Measurements from ENCODE around the gene ZBED1. TPM values are rescaled to one million over a fixed set of nuclear protein-coding genes. Genes with fewer than 3 reads are reported as not detected.
"Not testable (repeated sequence)": the region's sequence is repeated elsewhere in the genome, so short reads cannot be mapped to it uniquely, and the experiment has no call there.

ZBED1 gene
- total RNA-seq, 1 experiment from 2014 or later: 15.1 TPM

- Histone ChIP-seq H3K4me2 (ENCODE audit: low read depth, low read length, poor library complexity, severe bottlenecking) (no peak overlapping the region), H3K9me2 (replicated peaks; ENCODE audit: insufficient read depth, low read length) (no peaks in the 10 kb centered on the region), H3K4me3 (ENCODE audit: low read length) (no peak overlapping the region), H3K79me2 (ENCODE audit: low read length) (no peaks in the 10 kb centered on the region), H3K9me3 (ENCODE audit: low read length) (no peaks in the 10 kb centered on the region), H3K4me1 (ENCODE audit: low read length) (no peaks in the 10 kb centered on the region), H4K20me1 (ENCODE audit: insufficient read depth, low read depth, low read length) (no peaks in the 10 kb centered on the region), H3K36me3 (ENCODE audit: insufficient read depth, low read length) (no peaks in the 10 kb centered on the region), H3K27me3 (ENCODE audit: low read length) (no peaks in the 10 kb centered on the region), H2AFZ (ENCODE audit: low read length) (no peak overlapping the region), H3K27ac (ENCODE audit: low read length) (no peak overlapping the region), H3K9ac (ENCODE audit: low read length) (no peak overlapping the region)
- DNase-seq: no peak
These were observed 23.1 kb upstream of the ZBED1 start for GRCh38 chrX:2523911-2524310.

GRCh38 chrX:2521927-2522386, 21.2 kb upstream of the ZBED1 start:
- Histone ChIP-seq H3K9me3 (ENCODE audit: low read length) (no peaks in the 10 kb centered on the region), H3K27ac (ENCODE audit: low read length) (no peak overlapping the region), H3K9me2 (replicated peaks; ENCODE audit: insufficient read depth, low read length) (no peaks in the 10 kb centered on the region), H4K20me1 (ENCODE audit: insufficient read depth, low read depth, low read length) (no peaks in the 10 kb centered on the region), H3K4me2 (ENCODE audit: low read depth, low read length, poor library complexity, severe bottlenecking) (no peak overlapping the region), H3K27me3 (ENCODE audit: low read length) (no peaks in the 10 kb centered on the region), H3K79me2 (ENCODE audit: low read length) (no peaks in the 10 kb centered on the region), H3K4me1 (ENCODE audit: low read length) (no peaks in the 10 kb centered on the region), H3K36me3 (ENCODE audit: insufficient read depth, low read length) (no peaks in the 10 kb centered on the region), H2AFZ (ENCODE audit: low read length) (no peak overlapping the region), H3K4me3 (ENCODE audit: low read length) (no peak overlapping the region), H3K9ac (ENCODE audit: low read length) (no peak overlapping the region)
- DNase-seq: no peak

GRCh38 chrX:2521092-2521926, 20.5 kb upstream of the ZBED1 start:
- Histone ChIP-seq H3K4me3 (ENCODE audit: low read length) (no peak overlapping the region), H3K27me3 (ENCODE audit: low read length) (no peaks in the 10 kb centered on the region), H3K27ac (ENCODE audit: low read length) (no peak overlapping the region), H3K9me3 (ENCODE audit: low read length) (no peaks in the 10 kb centered on the region), H3K79me2 (ENCODE audit: low read length) (no peaks in the 10 kb centered on the region), H2AFZ (ENCODE audit: low read length) (no peak overlapping the region), H3K36me3 (ENCODE audit: insufficient read depth, low read length) (no peaks in the 10 kb centered on the region), H4K20me1 (ENCODE audit: insufficient read depth, low read depth, low read length) (no peaks in the 10 kb centered on the region), H3K9me2 (replicated peaks; ENCODE audit: insufficient read depth, low read length) (no peaks in the 10 kb centered on the region), H3K4me2 (ENCODE audit: low read depth, low read length, poor library complexity, severe bottlenecking) (no peak overlapping the region), H3K9ac (ENCODE audit: low read length) (no peak overlapping the region), H3K4me1 (ENCODE audit: low read length) (no peaks in the 10 kb centered on the region)
- no peak for DNase-seq

DNA sequence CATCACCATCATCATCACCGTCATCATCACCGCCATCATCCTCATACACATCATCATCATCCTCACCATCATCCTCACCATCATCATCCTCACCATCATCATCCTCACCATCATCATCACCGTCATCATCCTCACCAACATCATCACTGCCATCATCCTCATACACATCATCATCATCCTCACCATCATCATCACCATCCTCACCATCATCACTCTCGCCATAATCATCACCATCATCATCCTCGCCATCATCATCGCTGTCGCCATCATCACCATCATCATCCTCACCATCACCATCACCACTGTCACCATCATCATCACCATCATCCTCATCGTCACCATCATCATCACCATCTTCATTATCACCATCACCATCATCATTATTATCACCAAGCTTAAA, 19.8 kb upstream of the ZBED1 start:
- no peak overlapping the region for H3K27ac ChIP-seq (ENCODE audit: low read length)
- no peaks in the 10 kb centered on the region for H3K9me2 ChIP-seq (replicated peaks; ENCODE audit: insufficient read depth, low read length)
- H3K4me3 ChIP-seq (ENCODE audit: low read length): no peak overlapping the region
- no peak overlapping the region for H2AFZ ChIP-seq (ENCODE audit: low read length)
- no peaks in the 10 kb centered on the region for H3K27me3 ChIP-seq (ENCODE audit: low read length)
- H3K4me1 ChIP-seq (ENCODE audit: low read length): no peaks in the 10 kb centered on the region
- no peak overlapping the region for H3K9ac ChIP-seq (ENCODE audit: low read length)
- no peaks in the 10 kb centered on the region for H3K9me3 ChIP-seq (ENCODE audit: low read length)
- H3K79me2 ChIP-seq (ENCODE audit: low read length): no peaks in the 10 kb centered on the region
- no peak for DNase-seq
- no peak overlapping the region for H3K4me2 ChIP-seq (ENCODE audit: low read depth, low read length, poor library complexity, severe bottlenecking)
- H3K36me3 ChIP-seq (ENCODE audit: insufficient read depth, low read length): no peaks in the 10 kb centered on the region
- no peaks in the 10 kb centered on the region for H4K20me1 ChIP-seq (ENCODE audit: insufficient read depth, low read depth, low read length)

DNA sequence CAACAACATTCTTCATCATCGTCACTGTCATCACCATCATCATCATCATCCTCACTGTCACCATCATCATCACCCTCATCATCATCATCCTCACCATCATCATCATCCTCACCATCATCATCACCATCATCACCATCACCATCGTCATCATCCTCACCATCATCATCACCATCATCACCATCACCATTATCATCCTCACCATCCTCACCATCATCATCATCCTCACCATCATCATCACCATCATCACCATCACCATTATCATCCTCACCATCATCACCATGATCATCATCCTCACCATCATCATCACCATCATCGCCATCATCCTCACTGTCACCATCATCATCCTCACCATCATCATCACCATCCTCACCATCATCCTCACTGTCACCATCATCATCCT, 18.9 kb upstream of the ZBED1 start:
- not testable (repeated sequence) for H3K4me2 ChIP-seq (ENCODE audit: low read depth, low read length, poor library complexity, severe bottlenecking); H3K27me3 ChIP-seq (ENCODE audit: low read length); H3K79me2 ChIP-seq (ENCODE audit: low read length); H3K9me3 ChIP-seq (ENCODE audit: low read length); H3K36me3 ChIP-seq (ENCODE audit: insufficient read depth, low read length); H3K9me2 ChIP-seq (replicated peaks; ENCODE audit: insufficient read depth, low read length); H3K4me1 ChIP-seq (ENCODE audit: low read length); H2AFZ ChIP-seq (ENCODE audit: low read length); H3K27ac ChIP-seq (ENCODE audit: low read length); H4K20me1 ChIP-seq (ENCODE audit: insufficient read depth, low read depth, low read length); H3K9ac ChIP-seq (ENCODE audit: low read length); H3K4me3 ChIP-seq (ENCODE audit: low read length); DNase-seq

DNA sequence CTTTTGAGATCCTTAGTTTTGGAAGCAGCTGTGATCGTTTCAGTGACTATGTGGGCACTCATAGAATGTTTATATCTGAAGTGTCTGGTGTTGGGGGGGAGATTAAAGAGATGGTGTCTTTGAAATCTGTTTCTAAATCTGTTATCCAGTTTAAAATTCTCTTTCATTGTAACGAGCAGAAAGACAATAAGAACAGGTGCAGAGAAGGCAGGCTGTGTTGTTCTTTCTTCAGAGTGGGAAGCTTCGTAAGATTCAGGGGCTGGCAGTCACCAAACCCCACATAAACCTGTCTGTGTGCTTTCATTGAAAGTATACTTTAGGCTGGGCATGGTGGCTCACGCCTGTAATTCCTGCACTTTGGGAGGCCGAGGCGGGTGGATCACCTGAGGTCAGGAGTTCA, 16.3 kb upstream of the ZBED1 start:
- no peak overlapping the region for H3K27ac ChIP-seq (ENCODE audit: low read length)
- H3K4me3 ChIP-seq (ENCODE audit: low read length): no peak overlapping the region

GRCh38 chrX:2516623-2517022, 15.8 kb upstream of the ZBED1 start:
- no peaks in the 10 kb centered on the region for H3K9me3 ChIP-seq (ENCODE audit: low read length)
- H3K27me3 ChIP-seq (ENCODE audit: low read length): no peaks in the 10 kb centered on the region
- no peak overlapping the region for H3K4me3 ChIP-seq (ENCODE audit: low read length)
- H3K79me2 ChIP-seq (ENCODE audit: low read length): no peaks in the 10 kb centered on the region
- no peak overlapping the region for H3K4me2 ChIP-seq (ENCODE audit: low read depth, low read length, poor library complexity, severe bottlenecking)
- H3K9me2 ChIP-seq (replicated peaks; ENCODE audit: insufficient read depth, low read length): no peaks in the 10 kb centered on the region
- no peaks in the 10 kb centered on the region for H3K36me3 ChIP-seq (ENCODE audit: insufficient read depth, low read length)
- no peak overlapping the region for H3K27ac ChIP-seq (ENCODE audit: low read length)
- DNase-seq: no peak
- H3K9ac ChIP-seq (ENCODE audit: low read length): no peak overlapping the region
- H4K20me1 ChIP-seq (ENCODE audit: insufficient read depth, low read depth, low read length): no peaks in the 10 kb centered on the region
- no peak overlapping the region for H2AFZ ChIP-seq (ENCODE audit: low read length)
- H3K4me1 ChIP-seq (ENCODE audit: low read length): peaks cover 8% of the 10 kb centered on the region

More for the DNA sequence above, 16.3 kb upstream of the ZBED1 start:
- Histone ChIP-seq H3K4me1 (ENCODE audit: low read length) (peaks cover 8% of the 10 kb centered on the region), H3K9me2 (replicated peaks; ENCODE audit: insufficient read depth, low read length) (no peaks in the 10 kb centered on the region), H3K79me2 (ENCODE audit: low read length) (no peaks in the 10 kb centered on the region), H3K9ac (ENCODE audit: low read length) (no peak overlapping the region), H3K27me3 (ENCODE audit: low read length) (no peaks in the 10 kb centered on the region), H4K20me1 (ENCODE audit: insufficient read depth, low read depth, low read length) (no peaks in the 10 kb centered on the region), H3K36me3 (ENCODE audit: insufficient read depth, low read length) (no peaks in the 10 kb centered on the region), H2AFZ (ENCODE audit: low read length) (no peak overlapping the region), H3K4me2 (ENCODE audit: low read depth, low read length, poor library complexity, severe bottlenecking) (no peak overlapping the region), H3K9me3 (ENCODE audit: low read length) (no peaks in the 10 kb centered on the region)
- DNase-seq: no peak

- no peaks in the 10 kb centered on the region for H4K20me1 ChIP-seq (ENCODE audit: insufficient read depth, low read depth, low read length)
- H3K4me2 ChIP-seq (ENCODE audit: low read depth, low read length, poor library complexity, severe bottlenecking): peak overlapping the region; percentile 19
- no peak for DNase-seq
- H3K27ac ChIP-seq (ENCODE audit: low read length): no peak overlapping the region
- H3K79me2 ChIP-seq (ENCODE audit: low read length): no peaks in the 10 kb centered on the region
- no peaks in the 10 kb centered on the region for H3K27me3 ChIP-seq (ENCODE audit: low read length)
- H2AFZ ChIP-seq (ENCODE audit: low read length): peak overlapping the region; percentile 48; the same call in 1 of the 2 replicates
- no peaks in the 10 kb centered on the region for H3K9me2 ChIP-seq (replicated peaks; ENCODE audit: insufficient read depth, low read length)
- H3K9ac ChIP-seq (ENCODE audit: low read length): no peak overlapping the region
- peaks cover 8% of the 10 kb centered on the region for H3K4me1 ChIP-seq (ENCODE audit: low read length)
- no peaks in the 10 kb centered on the region for H3K36me3 ChIP-seq (ENCODE audit: insufficient read depth, low read length)
- no peak overlapping the region for H3K4me3 ChIP-seq (ENCODE audit: low read length)
- no peaks in the 10 kb centered on the region for H3K9me3 ChIP-seq (ENCODE audit: low read length)
These were observed 13.4 kb upstream of the ZBED1 start for GRCh38 chrX:2514131-2514530.
